Endothelial cell of umbilical vein (primary cell): ENCODE measurements around the gene EFNA2. TPM values are rescaled to one million over a fixed set of nuclear protein-coding genes. Genes with fewer than 3 reads are reported as not detected.

Experiments used
- BruUV-seq: library from RNA; stranded (reverse); fragments of 400-500 nt; replicated peaks from 2 replicates; lab custom pipeline; 2021; lab: Mats Ljungman, UMichigan
- CTCF ChIA-PET: fragments of 300-600, 350-600 bp; sonication (Branson Sonifier 250); formaldehyde crosslinking; loops from one replicate; lab custom pipeline; 2021; ENCODE audit warnings: antibody characterized with exemption, inconsistent platforms; lab: Charles Lee
- POLR2A ChIA-PET: fragments of 300-600, 350-600 bp; sonication (Branson Sonifier 250); formaldehyde crosslinking; loops from one replicate; lab custom pipeline; 2021; ENCODE audit warnings: antibody characterized with exemption, inconsistent platforms; lab: Charles Lee
- DNase-seq: peaks from one replicate; pipeline ENCODE4 v3.0.0-alpha.2; 2011; ENCODE audit warnings: low read depth, low spot score
- FAIRE-seq: peaks from 2 replicates; lab custom pipeline; 2011; peaks lifted over from hg19 to GRCh38; lab: Jason Lieb, UNC
- H2AFZ ChIP-seq: 2 replicates; pipeline ENCODE4 v1.6.0; 2012; ENCODE audit warnings: low read depth, low read length, control low read depth, inconsistent platforms
- H3K27ac ChIP-seq: 2 replicates; pipeline ENCODE4 v1.5.1; 2011; ENCODE audit warnings: low read depth, mild to moderate bottlenecking, control low read depth, low read length, moderate library complexity; ENCODE audit not compliant: insufficient read depth
- H3K27me3 ChIP-seq, 2 experiments: 2 replicates each; pipeline versions ENCODE4 v1.6.0 to v1.6.1; 2011; ENCODE audit warnings: low read length in 2 of 2, mixed read lengths in 1 of 2; ENCODE audit not compliant: control insufficient read depth in 2 of 2, insufficient read depth in 2 of 2
- H3K36me3 ChIP-seq, 2 experiments: 2 replicates in 1 of 2; 3 replicates in 1 of 2; pipeline ENCODE4 v1.5.1; 2011; ENCODE audit warnings: low read length in 2 of 2, mild to moderate bottlenecking in 1 of 2, moderate library complexity in 1 of 2; ENCODE audit not compliant: control insufficient read depth in 2 of 2, insufficient read depth in 2 of 2; ENCODE audit errors: extremely low read depth in 1 of 2
- H3K4me1 ChIP-seq: 3 replicates; pipeline ENCODE4 v1.5.1; 2011; ENCODE audit warnings: mild to moderate bottlenecking, low read length; ENCODE audit not compliant: control insufficient read depth, insufficient read depth; ENCODE audit errors: extremely low read depth
- H3K4me2 ChIP-seq: 2 replicates; pipeline ENCODE4 v1.6.1; 2011; ENCODE audit warnings: low read length, control low read depth, mixed read lengths; ENCODE audit not compliant: insufficient read depth
- H3K4me3 ChIP-seq, 3 experiments: fragments of 200-600 bp in 1 of 3; sonication (generic), shearing (Covaris generic) in 1 of 3; replicated peaks in 1 of 3; 2 replicates each; pipeline ENCODE4 v1.5.1; 2011 to 2016; ENCODE audit warnings: control low read depth in 3 of 3, low read length in 3 of 3, mild to moderate bottlenecking in 2 of 3, inconsistent platforms in 1 of 3, low read depth in 1 of 3, moderate library complexity in 1 of 3; ENCODE audit not compliant: insufficient read depth in 1 of 3
- H3K79me2 ChIP-seq: 2 replicates; pipeline ENCODE4 v1.6.0; 2012; ENCODE audit warnings: low read length, inconsistent platforms; ENCODE audit not compliant: control insufficient read depth, insufficient read depth
- H3K9ac ChIP-seq: replicated peaks from 2 replicates; pipeline ENCODE3; 2011; ENCODE audit warnings: low read length, control low read depth; ENCODE audit not compliant: insufficient read depth; ENCODE audit errors: extremely low read depth
- H3K9me1 ChIP-seq: replicated peaks from 3 replicates; pipeline ENCODE4 v1.6.0; 2011; ENCODE audit warnings: mild to moderate bottlenecking, low read length; ENCODE audit not compliant: control insufficient read depth, insufficient read depth; ENCODE audit errors: extremely low read depth
- H3K9me3 ChIP-seq: replicated peaks from 2 replicates; pipeline ENCODE4 v1.5.1; 2012; ENCODE audit warnings: low read length, inconsistent platforms; ENCODE audit not compliant: control insufficient read depth, insufficient read depth
- H4K20me1 ChIP-seq: replicated peaks from 2 replicates; pipeline ENCODE3; 2011; ENCODE audit warnings: mild to moderate bottlenecking, low read length; ENCODE audit not compliant: control insufficient read depth, insufficient read depth; ENCODE audit errors: extremely low read depth
- CTCF ChIP-seq, 2 donors: IDR thresholded peaks; 1 replicate in 1 of 2; 2 replicates in 1 of 2; pipeline ENCODE4 v1.5.1; 2011; ENCODE audit warnings: low read length in 2 of 2, mild to moderate bottlenecking in 2 of 2, moderate library complexity in 2 of 2, control low read depth in 1 of 2, inconsistent platforms in 1 of 2, low read depth in 1 of 2; ENCODE audit not compliant: insufficient read depth in 1 of 2; ENCODE audit errors: extremely low read depth in 1 of 2
- EZH2 ChIP-seq: IDR thresholded peaks from 2 replicates; pipeline ENCODE4 v1.6.1; 2012; ENCODE audit warnings: borderline replicate concordance, low read depth, mild to moderate bottlenecking, moderate library complexity, low read length, inconsistent platforms; ENCODE audit not compliant: severe bottlenecking
- FOS ChIP-seq: IDR thresholded peaks from 2 replicates; pipeline ENCODE4 v1.6.1; 2011; ENCODE audit warnings: mild to moderate bottlenecking, low read length, moderate library complexity, borderline replicate concordance; ENCODE audit not compliant: insufficient read depth
- GATA2 ChIP-seq: IDR thresholded peaks from 2 replicates; pipeline ENCODE4 v1.7.0; 2011; ENCODE audit warnings: low read depth, mild to moderate bottlenecking, moderate library complexity, mixed read lengths, low read length; ENCODE audit not compliant: insufficient read length, insufficient read depth
- JUN ChIP-seq: IDR thresholded peaks from 2 replicates; pipeline ENCODE4 v1.6.1; 2011; ENCODE audit warnings: borderline replicate concordance, low read depth; ENCODE audit not compliant: insufficient read length, insufficient read depth
- MAX ChIP-seq: IDR thresholded peaks from 2 replicates; pipeline ENCODE4 v1.6.1; 2011; ENCODE audit not compliant: insufficient read depth, insufficient read length
- MYC ChIP-seq: IDR thresholded peaks from one replicate; pipeline ENCODE4 v1.6.1; 2011; ENCODE audit warnings: mild to moderate bottlenecking, low read depth, low read length
- POLR2A ChIP-seq: IDR thresholded peaks from 2 replicates; pipeline ENCODE4 v1.6.1; 2012; ENCODE audit warnings: low read depth, mild to moderate bottlenecking, control low read depth, low read length
- POLR2AphosphoS5 ChIP-seq: IDR thresholded peaks from 2 replicates; pipeline ENCODE4 v1.6.1; 2012; ENCODE audit warnings: low read depth, mild to moderate bottlenecking, control low read depth, low read length, moderate library complexity; ENCODE audit not compliant: insufficient read depth
- dilution Hi-C: fragments of 300-500 bp; cut with MboI; formaldehyde crosslinking; loops from one replicate; pipeline ENCODE4 v1.15.0; 2019; ENCODE audit warnings: low sequenced_read_pairs; ENCODE audit not compliant: extremely low pct_ligation_motif_present
- intact Hi-C: fragments of 100-400 bp; cut with micrococcal nuclease; formaldehyde crosslinking; loops from one replicate; pipeline ENCODE4 v1.10.0; 2022
- polyA plus RNA-seq, 4 experiments: library from polyadenylated mRNA; depleted of rRNA in 3 of 4; stranded (reverse) in 3 of 4; unstranded in 1 of 4; fragments of >200 nt; gene quantifications; 2 replicates each; pipeline versions ENCODE4 v1.2.1 to v1.2.3, GENCODE V29; 2011 to 2012; ENCODE audit warnings: missing spikeins in 1 of 4
- total RNA-seq: library from RNA; stranded (reverse); gene quantifications from 2 replicates; pipeline ENCODE4 v1.2.3, GENCODE V29; 2021

EFNA2 gene
- total and polyA plus RNA-seq, 2 donors (not counting 3 experiments of a cell fraction or from before 2014, with no cell fraction given) = 0.52 to 1.1 TPM

GRCh38 chr19:1311543-1312091 is 25.9 kb downstream of the EFNA2 start:
- H3K4me3 ChIP-seq = no peak overlapping the region
- intact Hi-C loops (loop anchor here (5.0 kb wide), 1 partner anchor 41 kb away; a partner anchor contains a TSS), dilution Hi-C loops (no loop called here)
- H3K79me2 ChIP-seq = no peaks in the 10 kb centered on the region
- H3K36me3 ChIP-seq = no peaks in the 10 kb centered on the region
- DNase-seq (no peak), FAIRE-seq (no peak)
- H4K20me1 ChIP-seq = no peaks in the 10 kb centered on the region
- no peak overlapping the region for H3K27ac ChIP-seq
- H3K9ac ChIP-seq = no peak overlapping the region
- H3K27me3 ChIP-seq = peaks cover 6% of the 10 kb centered on the region in 2 experiments
- H3K9me3 ChIP-seq = no peaks in the 10 kb centered on the region
- no peaks in the 10 kb centered on the region for H3K9me1 ChIP-seq
- no peak overlapping the region for H3K4me2 ChIP-seq
- no TSS peak for BruUV-seq
- H3K4me1 ChIP-seq = peaks cover 13% of the 10 kb centered on the region
- ChIA-PET POLR2A (no interaction called here), CTCF (no interaction called here)
- no peak for TF ChIP-seq EZH2
- TF ChIP-seq MYC = no peak
- no peak for TF ChIP-seq POLR2AphosphoS5
- no peak for TF ChIP-seq POLR2A
- no peak for TF ChIP-seq CTCF (IDR thresholded peaks at IDR 0.05; ENCODE audit: extremely low read depth in 1 of 2, insufficient read depth in 1 of 2, low read depth in 1 of 2, low read length in 2 of 2)
- TF ChIP-seq FOS = no peak
- TF ChIP-seq GATA2 = no peak
- TF ChIP-seq MAX = no peak
- no peak for TF ChIP-seq JUN
- H2AFZ ChIP-seq = no peak overlapping the region
